HS-5 (cell line): Measurements from ENCODE around the gene ABTB1.

Experiments used
- DNase-seq: peaks from one replicate; pipeline ENCODE4 v3.0.0-alpha.2; 2012; ENCODE audit warnings: low read depth

The ABTB1 gene

DNA sequence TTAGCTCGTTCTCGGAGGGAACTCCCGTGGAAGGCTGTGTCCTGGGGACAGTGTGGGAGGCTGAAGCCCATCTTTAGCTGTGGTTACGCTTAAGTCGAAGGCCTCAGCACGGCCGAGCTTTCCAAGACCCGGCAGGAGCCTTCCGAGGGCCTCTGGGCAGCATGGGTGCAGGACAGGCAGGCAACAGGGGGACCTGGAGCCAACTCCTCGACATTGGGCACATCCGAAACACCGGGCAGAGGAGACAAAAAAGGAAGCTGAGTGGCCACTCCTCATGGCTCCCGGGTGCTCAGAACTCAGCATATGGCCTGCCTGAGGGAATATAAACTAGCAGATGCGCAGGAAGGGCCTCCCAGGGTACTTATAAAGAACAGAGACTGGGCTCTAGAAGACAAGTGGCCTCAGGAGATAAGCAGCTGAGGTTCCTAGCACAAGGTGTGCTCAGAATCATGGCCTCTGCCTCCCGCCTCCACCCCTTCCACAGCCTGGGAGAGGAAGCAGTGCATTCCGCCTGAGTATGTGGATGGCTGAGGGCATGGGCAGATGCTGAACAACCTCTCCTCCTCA, 34.1 kb downstream of the ABTB1 start:
- no peak for DNase-seq

DNA sequence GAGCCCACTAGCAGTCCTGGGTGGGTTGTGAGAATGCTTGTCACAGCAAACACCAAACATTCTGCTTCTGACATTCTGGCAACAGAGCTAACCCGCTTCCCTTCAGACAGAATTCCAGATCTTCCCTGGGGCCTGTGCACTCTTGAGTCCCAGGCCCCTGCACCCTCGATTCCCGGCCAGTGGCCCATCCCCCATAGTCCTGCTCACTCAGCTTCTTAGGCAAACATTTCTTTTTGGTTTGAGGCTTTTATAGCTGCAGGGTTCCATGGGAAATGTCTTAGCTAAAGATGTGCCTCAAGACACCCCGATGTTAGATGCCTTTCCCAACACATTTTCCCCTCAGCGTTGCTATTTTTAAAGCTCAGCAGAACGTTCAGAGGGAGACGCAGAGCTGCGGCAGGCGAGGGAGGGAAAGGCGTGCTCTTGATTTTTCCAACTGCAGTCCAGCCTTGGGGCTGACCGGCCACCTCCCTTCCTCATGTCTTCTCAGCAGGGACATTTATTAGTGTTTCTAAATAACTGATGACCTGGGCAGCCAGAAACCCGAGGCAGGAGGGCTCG, 35.2 kb downstream of the ABTB1 start:
- DNase-seq: no peak

DNA sequence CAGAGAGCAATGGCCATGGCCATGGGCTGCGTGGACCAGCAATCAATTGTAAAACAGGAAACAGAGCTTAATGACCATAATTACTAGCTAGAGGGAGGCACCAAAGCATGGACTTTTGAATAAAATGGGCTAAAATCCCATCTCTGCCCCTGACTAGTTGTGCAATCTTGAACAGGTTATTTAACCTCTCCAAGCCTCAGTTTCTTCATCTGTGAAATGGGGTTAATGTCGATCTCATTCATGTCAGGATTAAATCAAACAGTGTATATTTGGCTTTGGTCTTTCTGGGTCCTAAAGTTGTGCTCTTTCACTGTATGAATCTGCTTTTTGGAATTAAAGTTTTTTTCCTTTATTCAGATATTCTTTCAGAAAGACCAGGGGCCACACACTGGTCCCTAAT, 36.1 kb downstream of the ABTB1 start:
- DNase-seq: no peak

DNA sequence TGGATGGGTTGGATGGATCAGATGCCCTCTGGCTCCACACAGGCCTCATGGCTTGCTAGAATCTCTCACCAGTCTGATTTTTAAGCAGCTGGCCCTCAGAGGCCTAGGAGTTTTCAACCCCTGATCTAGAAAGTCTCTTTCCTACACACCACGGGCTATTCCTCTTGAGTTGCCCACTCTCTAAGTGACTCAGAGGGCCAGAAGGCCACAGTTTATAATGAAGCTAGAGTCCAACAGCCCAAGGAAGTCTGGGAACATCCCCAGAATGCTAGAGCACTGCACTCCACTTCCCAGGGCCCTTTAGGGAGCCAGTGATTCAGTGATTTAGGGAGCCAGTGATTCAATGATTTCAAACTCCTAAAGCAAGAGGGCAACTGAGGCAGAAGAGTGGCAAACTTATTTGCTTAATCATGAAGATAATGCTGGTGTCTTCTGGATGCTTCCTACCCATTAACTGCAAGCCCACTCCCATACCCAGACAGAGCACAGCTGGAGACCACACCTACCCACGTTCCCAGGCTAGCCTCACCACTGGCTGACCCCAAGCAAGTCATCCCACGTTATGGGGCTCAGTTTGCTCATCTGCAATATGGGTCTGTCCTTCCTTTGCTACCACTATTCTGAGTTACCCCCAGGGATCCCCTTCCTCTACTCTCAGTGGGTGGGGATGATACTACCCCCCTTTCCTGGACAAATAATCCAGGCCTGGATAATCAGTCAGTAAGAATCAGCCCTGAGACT, 36.7 kb downstream of the ABTB1 start:
- DNase-seq: no peak

DNA sequence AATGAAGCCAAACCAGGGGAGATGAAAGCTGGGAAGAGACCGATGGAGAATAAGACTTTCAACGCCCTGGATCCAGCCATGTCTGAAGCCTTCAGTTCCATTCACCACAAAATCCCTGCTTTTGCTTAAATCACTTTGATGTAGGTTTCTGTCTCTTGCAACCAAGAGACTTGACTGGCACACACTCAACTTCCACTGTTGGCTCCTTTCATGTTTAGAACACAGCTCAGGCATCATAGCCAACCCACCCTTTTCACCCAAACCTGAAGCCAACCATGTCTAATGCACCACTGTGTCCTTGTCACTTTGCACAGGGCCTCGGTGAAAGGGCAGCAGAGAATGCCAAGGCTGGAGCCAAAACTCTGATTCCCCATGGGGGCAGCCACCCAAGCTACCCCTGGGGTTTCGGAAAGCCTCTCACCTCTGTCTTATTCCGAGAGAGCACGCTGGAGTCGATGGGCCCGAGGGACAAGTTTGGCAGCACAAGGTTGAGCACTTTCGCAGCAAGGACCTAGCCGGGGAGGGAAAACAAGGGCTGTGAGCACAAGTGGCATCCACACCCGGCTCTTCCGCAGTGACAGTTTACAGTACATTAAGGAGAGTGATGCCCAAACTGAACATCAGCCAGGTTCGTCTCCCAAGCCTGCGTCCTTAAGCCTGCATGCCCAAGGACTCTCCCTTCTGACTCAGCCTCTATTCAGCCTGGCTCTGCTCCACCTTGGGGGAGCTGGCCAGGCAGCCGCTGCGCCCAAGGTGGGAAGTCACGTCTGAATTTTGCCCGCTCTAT, 37.6 kb downstream of the ABTB1 start:
- no peak for DNase-seq

DNA sequence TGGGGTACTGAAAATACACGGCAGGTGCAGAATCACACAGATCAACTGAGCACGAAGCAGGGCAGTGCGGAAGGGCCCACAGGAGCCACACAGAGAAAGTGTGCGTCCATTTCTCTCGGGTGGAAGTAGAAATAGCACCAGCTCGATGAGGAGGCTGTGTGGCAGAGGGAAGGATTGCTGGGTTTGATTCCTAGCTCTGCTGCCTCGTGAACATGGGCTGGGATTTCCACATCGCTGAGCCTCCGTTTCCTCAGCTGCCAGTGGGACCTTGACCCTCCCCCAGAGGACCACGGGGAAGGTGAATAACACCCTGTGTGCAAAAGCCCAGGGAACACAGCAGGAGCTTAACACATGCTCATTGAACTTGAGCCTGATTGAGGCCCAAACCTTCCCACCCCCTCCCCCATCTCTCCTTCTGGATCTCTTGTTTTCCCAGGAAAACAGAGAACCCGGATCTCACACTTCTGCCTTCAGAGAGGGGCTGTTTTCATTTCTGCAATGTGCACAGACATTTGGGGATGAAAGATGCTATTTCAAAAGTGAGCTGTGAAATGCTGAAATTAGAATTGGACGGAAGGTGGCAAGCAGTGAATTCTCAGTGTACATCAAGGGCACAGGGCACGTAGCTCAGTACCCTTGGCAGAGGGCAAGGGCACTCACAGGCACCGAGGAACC, 38.4 kb downstream of the ABTB1 start:
- no peak for DNase-seq

DNA sequence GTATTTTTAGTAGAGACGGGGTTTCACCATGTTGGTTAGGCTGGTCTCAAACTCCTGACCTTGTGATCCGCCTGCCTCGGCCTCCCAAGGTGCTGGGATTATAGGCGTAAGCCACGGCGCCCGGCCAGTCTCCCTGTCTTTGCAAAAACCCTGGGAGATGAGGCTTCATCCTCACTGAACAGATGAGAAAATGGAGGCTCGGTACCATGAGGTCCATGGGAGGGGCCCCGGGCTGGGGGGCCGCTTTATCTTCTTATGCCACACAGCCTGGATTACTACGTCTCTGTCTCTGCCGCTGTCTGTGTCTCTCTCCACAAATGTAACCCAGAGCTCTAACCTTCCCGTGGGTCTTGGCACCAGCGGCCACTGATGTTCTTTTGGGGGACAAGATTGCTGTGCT, 39.1 kb downstream of the ABTB1 start:
- DNase-seq: no peak

DNA sequence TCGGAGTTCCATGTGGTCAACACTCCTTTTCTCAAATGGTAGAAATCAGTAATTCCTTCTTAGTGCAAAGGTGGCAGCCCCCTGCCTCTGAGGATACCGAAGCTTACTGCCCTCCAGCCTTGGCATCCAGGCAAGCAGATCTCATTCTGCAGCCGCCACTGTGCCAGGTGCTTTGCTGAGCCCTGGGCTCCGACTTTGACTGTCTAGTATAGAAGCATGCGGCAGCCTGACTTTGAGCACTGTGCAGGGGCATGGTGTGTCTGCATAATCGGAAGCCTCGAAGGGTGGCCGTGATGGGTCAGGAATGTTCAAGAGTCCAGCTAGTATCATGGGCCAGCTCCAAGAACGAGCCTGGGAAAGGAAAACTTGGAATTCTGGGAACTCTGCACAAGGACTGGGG, 39.7 kb downstream of the ABTB1 start:
- DNase-seq: no peak

DNA sequence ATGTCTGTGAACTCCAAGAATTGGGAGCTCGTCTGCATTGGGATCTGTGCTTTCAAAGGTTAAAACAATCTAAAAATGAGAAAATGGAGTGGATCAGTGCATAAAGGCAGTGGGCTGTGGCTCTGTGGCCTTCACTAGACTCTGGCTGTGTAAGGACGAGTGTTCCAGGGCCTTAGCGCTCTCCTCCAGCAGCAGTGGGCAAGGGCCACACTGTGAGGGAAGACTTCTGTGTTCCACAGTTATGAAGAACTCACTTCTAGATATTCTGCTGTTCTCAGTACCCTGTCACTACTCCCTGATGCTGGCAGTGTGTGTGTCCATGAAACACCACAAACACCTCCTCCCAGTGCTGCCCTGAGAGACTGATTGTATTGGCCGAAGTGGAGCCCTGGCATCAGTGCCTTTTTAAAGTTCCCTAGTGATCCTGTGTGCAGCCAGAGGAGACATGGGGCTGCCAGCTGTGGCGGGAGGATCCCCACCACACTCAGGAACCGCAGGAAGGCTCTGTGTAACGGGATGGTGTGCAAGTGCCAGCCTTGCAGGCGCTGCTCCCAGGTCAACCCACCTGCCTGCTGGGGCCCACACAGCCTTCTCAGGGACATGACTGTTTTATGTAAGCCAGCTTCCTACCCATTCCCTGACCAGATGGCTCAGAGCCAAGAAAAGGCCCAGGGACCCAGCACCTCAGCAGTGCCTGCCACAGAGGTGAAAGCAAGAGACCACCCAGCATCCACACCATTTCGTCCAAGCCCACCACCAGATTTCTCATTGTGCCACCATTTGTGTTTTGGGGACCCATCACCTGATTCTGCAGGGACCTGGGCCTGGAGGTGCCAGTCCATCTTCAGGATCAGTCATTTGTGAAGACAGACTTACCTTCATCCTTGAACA, 40.4 kb downstream of the ABTB1 start:
- DNase-seq: no peak

DNA sequence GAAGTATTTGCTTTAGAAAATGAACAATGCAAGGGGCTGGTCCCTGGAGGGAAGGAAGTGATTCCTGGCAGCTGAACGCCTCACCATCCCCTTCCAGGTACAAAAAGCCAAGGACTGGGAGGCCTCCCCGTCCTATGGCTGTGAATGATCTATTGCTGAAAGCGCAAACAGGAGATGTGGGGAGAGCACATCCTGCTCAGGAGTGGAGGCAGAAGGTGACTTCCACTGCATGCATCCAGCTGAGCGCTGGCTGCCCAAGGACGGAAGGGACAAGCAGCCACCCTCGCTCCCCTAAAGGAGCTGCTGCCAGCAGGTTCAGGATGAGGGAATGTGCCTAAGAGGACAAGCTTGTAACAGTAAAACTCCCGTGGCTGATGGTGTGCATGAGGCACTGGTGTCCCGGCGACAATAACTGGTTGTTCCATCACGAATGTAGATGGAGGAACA, 41.4 kb downstream of the ABTB1 start:
- no peak for DNase-seq

DNA sequence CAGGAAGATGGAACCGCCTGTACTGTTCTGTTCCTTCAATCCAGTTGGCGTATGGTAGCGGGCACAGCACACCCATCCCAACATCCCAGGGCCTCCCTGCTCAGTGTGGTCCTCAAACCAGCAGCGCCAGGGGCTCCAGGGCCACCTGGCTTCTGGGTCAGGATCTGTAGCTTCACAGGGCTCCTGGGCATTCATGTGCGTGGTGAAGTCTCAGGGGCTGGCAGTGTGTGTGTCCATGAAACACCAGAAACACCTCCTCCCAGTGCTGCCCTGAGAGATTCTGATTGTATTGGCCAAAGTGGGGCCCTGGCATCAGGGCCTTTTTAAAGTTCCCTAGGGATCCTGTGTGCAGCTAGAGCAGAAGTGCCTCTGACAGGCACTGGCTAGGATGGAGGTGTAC, 42.1 kb downstream of the ABTB1 start:
- no peak for DNase-seq

DNA sequence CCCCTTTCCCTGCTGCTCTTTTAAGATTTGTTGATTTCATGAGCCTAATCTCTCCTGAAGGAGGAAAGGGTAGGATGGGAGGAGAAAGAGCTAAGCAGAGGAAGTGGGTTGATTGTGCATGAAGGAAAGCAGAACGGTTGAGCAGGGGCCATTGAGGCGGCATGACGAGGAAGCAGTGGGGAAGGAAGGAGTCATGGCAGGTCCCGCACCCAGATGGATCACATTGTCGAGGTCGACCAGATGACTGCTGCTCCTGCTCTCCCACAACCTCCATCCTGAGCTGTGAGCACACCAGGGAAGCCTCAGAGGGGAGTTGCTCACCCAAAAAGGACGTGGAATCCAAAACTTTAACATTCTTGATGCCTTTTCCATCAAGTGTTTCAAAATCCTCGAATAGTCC, 42.8 kb downstream of the ABTB1 start:
- DNase-seq: no peak

DNA sequence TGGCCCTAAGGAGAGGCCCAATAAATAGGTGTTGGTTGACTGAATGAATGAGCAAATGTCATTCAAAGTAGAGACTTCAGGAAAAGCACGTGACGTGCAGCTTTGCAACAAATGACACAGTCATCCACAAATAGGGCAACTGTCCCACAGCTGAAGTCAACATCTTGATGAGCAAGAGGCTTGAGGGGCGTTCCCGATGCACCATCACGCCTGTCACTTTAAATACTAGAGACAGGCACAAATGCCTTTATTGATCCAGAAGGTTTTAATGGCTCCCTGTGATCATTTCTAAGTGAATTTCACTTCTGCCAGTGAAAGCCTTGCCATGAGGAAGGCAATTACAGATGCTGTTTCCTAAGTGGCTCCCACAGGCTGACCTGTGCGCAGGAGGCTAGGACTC, 43.6 kb downstream of the ABTB1 start:
- no peak for DNase-seq

DNA sequence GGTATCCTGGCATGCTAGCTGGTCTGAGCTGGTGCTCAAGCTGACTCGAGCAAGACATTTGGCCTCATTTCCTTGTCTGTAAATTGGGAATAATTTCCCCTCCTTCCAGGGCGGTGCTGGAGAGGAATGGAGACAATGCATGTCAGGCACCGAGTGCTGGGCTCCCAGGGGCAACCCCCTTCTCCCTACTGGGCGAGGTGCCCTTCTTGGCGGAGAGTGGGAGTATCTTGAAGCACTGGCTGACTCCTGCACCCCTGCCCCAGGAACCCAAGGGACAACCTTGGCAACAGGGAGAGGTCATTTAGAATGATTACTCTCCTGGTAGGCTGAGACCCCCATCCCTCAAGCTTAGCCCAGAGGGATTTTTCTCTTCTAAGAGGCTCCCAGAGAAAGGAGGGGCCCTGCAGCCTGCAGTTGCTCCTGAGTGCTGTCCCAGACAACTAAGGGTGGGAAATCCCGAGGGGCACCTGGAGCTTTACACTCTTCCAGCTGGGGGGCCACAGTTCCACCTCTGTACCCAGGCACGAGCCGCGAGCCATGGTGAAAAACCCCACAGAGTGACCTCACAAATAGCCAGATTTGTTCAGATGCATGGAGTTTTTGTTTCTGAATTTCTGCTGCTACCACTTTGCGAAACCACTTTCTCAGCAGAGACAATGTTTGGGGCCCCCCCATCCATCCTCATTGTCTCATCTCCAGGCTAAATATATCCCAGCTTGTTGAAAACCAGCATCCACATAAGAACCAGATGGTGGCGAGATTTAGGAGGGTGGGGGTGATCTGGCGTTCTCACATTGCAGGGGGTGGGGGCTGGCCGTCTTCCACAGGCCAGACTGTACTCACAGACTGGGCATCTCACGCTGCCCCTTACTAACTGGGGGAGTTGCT, 44.8 kb downstream of the ABTB1 start:
- no peak for DNase-seq

DNA sequence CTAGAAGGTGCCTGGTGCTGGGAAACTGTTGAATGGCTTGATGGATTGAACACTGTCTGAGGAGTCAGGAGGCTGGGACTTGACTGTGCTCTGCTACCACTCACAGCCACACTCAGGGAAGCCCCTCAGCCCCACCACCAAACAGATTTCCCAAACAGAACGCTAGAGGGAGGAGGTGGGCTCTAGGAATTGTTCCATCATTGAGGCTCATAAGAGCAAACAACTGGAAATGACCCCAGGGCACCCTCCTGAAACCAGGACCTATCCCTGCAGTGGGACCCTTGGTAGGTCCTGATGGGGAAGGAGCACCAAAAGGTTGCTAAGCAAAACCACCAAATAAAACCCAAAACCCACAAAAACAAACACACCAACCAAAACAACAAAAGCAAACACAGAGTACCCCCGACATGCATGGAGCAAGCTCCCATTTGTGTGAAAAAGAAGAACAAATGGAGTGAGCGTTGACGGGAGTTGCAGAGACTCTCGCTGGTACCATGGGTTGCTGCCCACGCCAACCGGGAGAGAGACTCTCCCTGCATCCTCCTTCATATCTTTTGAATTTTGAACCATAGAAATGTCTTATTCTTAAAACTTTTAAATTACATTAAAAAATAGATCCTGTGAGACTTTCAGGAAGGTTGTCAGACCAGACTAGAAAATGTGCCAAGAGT, 45.6 kb downstream of the ABTB1 start:
- DNase-seq: no peak

DNA sequence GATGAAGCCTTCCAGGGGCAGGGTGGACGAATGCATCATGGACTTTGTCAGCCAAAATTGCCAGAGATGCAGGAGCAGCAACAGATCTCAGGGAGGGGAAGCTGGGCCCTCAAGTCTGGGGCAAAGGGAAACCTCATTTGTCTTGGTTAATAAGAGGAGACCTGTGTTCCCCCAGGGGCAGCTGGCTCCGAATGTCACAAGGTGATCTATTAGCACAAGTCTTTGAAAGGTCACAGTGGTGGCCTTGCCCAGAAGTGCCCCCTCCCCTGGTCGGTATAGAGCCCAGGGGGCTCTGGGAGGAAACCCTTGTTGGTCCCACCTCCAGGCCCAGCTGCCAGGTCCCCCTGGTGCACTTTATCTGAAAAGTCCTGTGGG, 46.2 kb downstream of the ABTB1 start:
- DNase-seq: no peak

DNA sequence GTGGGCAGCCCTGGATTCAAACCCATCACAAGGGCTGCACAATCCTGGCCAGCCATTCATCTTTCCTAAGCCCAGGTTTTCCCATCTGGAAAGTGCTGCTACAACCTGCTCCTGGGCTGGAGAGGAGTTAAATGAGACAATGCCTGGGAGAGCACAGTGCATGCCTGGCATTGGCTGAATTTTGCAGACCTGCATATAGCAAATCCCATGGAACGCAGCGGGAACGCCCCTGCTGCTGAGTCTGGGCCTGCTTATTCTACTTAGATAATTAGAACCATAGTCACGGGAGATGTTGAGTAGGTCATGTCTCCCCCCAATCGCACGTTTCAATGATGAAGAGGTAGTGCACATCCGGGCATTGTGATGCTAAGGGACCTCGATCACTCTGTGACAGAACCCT, 46.6 kb downstream of the ABTB1 start:
- no peak for DNase-seq

DNA sequence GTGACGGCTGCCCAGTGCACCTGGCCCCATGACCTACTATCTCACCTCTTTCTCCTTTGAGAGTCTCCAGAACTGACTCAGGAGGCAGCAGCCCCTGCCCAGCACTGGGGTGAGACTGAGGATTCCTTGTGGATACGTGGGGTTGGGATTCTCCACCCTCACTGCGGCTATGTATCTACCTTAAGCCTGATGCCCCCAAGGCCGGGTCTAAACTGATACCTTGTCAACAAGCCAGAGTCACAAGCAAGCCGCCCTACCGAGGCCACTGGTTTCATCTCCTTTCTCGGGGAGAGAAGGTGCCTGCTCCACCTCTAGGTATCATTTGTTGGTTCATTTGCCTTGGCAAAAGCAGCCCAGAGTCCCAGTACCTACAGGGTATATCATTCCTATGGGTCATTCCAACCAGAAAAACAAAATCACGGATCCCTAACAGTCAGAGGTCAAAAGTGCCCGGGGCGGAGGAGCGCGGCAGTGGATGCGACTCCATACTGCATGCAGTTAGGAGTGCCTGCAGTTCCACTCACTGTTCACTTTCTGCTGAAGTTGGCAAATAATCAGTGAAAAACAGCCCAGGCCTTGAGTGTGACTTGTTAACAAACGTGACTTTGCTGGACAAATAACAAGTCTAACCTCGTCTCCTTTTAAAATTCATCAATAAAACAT, 47.5 kb downstream of the ABTB1 start:
- no peak for DNase-seq
